Trophoblast cell (in vitro differentiated cells and primary cell): ENCODE data around the gene LRP4.
A peak's percentile ranks its signal among the peaks of the same experiment; 100 is the strongest.

Source experiments
- DNase-seq, 2 donors: peaks; one replicate each; pipeline ENCODE4 v3.0.0-alpha.2; 2016
- H2AFZ ChIP-seq: 2 replicates; pipeline ENCODE4 v1.6.1; 2013; ENCODE audit warnings: low read length, moderate library complexity, mild to moderate bottlenecking; ENCODE audit not compliant: insufficient read depth, poor library complexity
- H2AK5ac ChIP-seq: 2 replicates; pipeline ENCODE4 v1.6.1; 2013; ENCODE audit warnings: mild to moderate bottlenecking, low read length
- H2BK120ac ChIP-seq: 2 replicates; pipeline ENCODE4 v1.6.1; 2013; ENCODE audit warnings: low read length, mild to moderate bottlenecking, moderate library complexity; ENCODE audit not compliant: insufficient read depth, poor library complexity
- H2BK12ac ChIP-seq: 2 replicates; pipeline ENCODE4 v1.6.1; 2013; ENCODE audit warnings: mild to moderate bottlenecking, low read length, moderate library complexity
- H2BK5ac ChIP-seq: 2 replicates; pipeline ENCODE4 v1.6.1; 2013; ENCODE audit warnings: low read length, low read depth, moderate library complexity, mild to moderate bottlenecking; ENCODE audit not compliant: poor library complexity
- H3K14ac ChIP-seq: 2 replicates; pipeline ENCODE4 v1.6.1; 2013; ENCODE audit warnings: mild to moderate bottlenecking, low read length
- H3K18ac ChIP-seq: 2 replicates; pipeline ENCODE4 v1.6.1; 2013; ENCODE audit warnings: mild to moderate bottlenecking, low read length
- H3K23ac ChIP-seq: 2 replicates; pipeline ENCODE4 v1.6.1; 2013; ENCODE audit warnings: low read length
- H3K27ac ChIP-seq: 2 replicates; pipeline ENCODE4 v1.5.1; 2013; ENCODE audit warnings: low read depth, mild to moderate bottlenecking, inconsistent platforms, low read length, moderate library complexity
- H3K27me3 ChIP-seq: 2 replicates; pipeline ENCODE4 v1.6.1; 2013; ENCODE audit warnings: inconsistent platforms, mild to moderate bottlenecking, low read length, moderate library complexity; ENCODE audit not compliant: insufficient read depth
- H3K36me3 ChIP-seq, 2 experiments: 1 replicate in 1 of 2; 2 replicates in 1 of 2; pipeline ENCODE4 v1.6.1; 2013; ENCODE audit warnings: low read length in 2 of 2, mild to moderate bottlenecking in 2 of 2, moderate library complexity in 1 of 2; ENCODE audit not compliant: insufficient read depth in 2 of 2, control insufficient read depth in 1 of 2
- H3K4ac ChIP-seq: 2 replicates; pipeline ENCODE4 v1.6.1; 2013; ENCODE audit warnings: low read depth, mild to moderate bottlenecking, low read length, moderate library complexity
- H3K4me1 ChIP-seq, 2 experiments: 1 replicate in 1 of 2; 2 replicates in 1 of 2; pipeline ENCODE4 v1.6.1; 2013; ENCODE audit warnings: low read length in 2 of 2, mild to moderate bottlenecking in 2 of 2, moderate library complexity in 1 of 2; ENCODE audit not compliant: insufficient read depth in 2 of 2, control insufficient read depth in 1 of 2
- H3K4me2 ChIP-seq: 2 replicates; pipeline ENCODE4 v1.6.1; 2013; ENCODE audit warnings: inconsistent platforms, mild to moderate bottlenecking, low read length, moderate library complexity
- H3K4me3 ChIP-seq: 2 replicates; pipeline ENCODE4 v1.5.1; 2013; ENCODE audit warnings: mild to moderate bottlenecking, low read depth, low read length, inconsistent platforms
- H3K79me1 ChIP-seq: one replicate; pipeline ENCODE4 v1.6.1; 2013; ENCODE audit warnings: low read length
- H3K79me2 ChIP-seq: 2 replicates; pipeline ENCODE4 v1.6.1; 2013; ENCODE audit warnings: low read length, mild to moderate bottlenecking; ENCODE audit not compliant: control insufficient read depth, insufficient read depth, poor library complexity
- H3K9ac ChIP-seq: 2 replicates; pipeline ENCODE4 v1.6.1; 2013; ENCODE audit warnings: mild to moderate bottlenecking, low read length
- H3K9me3 ChIP-seq: 2 replicates; pipeline ENCODE4 v1.6.1; 2013; ENCODE audit warnings: low read depth, mild to moderate bottlenecking, control low read depth, inconsistent platforms, low read length; ENCODE audit not compliant: insufficient read depth
- H4K12ac ChIP-seq: 2 replicates; pipeline ENCODE4 v1.6.1; 2013; ENCODE audit warnings: low read depth, mild to moderate bottlenecking, low read length, moderate library complexity
- H4K8ac ChIP-seq: 2 replicates; pipeline ENCODE4 v1.6.1; 2013; ENCODE audit warnings: low read depth, mild to moderate bottlenecking, low read length, moderate library complexity
- H4K91ac ChIP-seq: one replicate; pipeline ENCODE4 v1.6.1; 2013; ENCODE audit warnings: low read depth, mild to moderate bottlenecking, low read length, moderate library complexity
- WGBS: extraction: QIAGEN DNeasy Blood & Tissue Kit; methylation state at CpG from one replicate; pipeline ENCODE4 v1.1.7; 2013; ENCODE audit warnings: missing lambda C conversion rate; ENCODE audit not compliant: insufficient read length, insufficient coverage; ENCODE audit errors: extremely low coverage; 5-methylcytosine and 5-hydroxymethylcytosine counted together

Gene LRP4

DNA sequence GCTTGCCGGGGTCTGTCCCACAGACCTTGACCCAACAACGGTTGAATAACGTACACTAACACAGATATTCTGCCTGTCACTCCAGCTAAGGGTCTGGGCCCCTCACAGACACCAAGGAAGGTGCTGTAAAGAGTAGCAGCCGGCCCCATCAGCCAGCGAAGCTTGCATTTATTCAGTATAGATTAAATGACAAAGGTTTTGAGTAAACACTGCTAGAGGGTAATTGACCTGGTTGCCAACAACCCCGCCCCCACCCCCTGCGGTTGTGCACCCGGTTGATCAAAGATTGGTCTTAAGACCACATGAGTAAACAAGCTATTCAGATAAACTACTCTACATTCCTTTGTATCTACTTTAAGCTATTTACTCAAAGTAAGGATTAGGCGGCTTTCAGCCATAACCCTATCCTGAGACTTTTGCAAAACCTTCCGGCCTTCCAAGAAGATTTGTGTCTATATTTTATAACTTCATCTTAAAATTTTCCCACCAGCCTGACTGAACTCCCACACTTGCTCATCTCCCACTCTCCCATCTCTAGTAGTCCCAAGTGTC, 67.4 kb downstream of the LRP4 start:
- H3K4me2 ChIP-seq: no peak overlapping the region
- H2BK120ac ChIP-seq: no peak overlapping the region
- no peak overlapping the region for H3K4ac ChIP-seq
- H3K27me3 ChIP-seq: no peaks in the 10 kb centered on the region
- no peaks in the 10 kb centered on the region for H3K4me1 ChIP-seq
- no peaks in the 10 kb centered on the region for H3K36me3 ChIP-seq
- no peak overlapping the region for H2AFZ ChIP-seq
- H2BK12ac ChIP-seq: no peak overlapping the region
- no peak overlapping the region for H2AK5ac ChIP-seq
- no peak overlapping the region for H2BK5ac ChIP-seq
- H4K8ac ChIP-seq: no peak overlapping the region
- WGBS: no CpG with 5 or more reads among the region's 10 CpGs
- H3K79me1 ChIP-seq: peaks cover 1% of the 10 kb centered on the region
- no peak overlapping the region for H4K91ac ChIP-seq
- H3K18ac ChIP-seq: no peak overlapping the region
- DNase-seq: no peak
- H3K23ac ChIP-seq: no peak overlapping the region
- no peak overlapping the region for H4K12ac ChIP-seq
- H3K27ac ChIP-seq: no peak overlapping the region
- no peaks in the 10 kb centered on the region for H3K9me3 ChIP-seq
- H3K4me3 ChIP-seq: no peak overlapping the region
- H3K9ac ChIP-seq: no peak overlapping the region
- H3K14ac ChIP-seq: no peak overlapping the region
- H3K79me2 ChIP-seq: peaks cover 1% of the 10 kb centered on the region

DNA sequence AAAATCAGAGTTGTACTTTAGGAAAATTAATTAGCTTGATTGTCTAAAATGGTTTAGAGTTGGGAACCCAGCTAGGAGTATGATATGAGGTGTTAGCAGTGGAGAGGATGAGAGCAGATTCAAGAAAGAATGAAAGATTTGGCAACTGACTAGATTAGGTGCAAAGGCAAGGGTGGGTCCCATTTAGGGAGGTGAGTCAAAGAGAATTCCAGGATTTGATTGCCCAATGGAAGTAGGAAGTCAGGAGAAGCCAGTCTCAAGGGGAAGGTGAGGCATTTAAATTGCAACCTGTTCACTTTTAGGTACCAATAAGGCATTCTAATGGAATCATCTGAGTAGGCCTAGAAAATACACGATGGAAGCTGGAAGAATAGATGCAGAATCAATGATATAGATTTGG, 68.7 kb downstream of the LRP4 start:
- H3K9me3 ChIP-seq: no peaks in the 10 kb centered on the region
- no peak overlapping the region for H3K4me3 ChIP-seq
- H3K4ac ChIP-seq: no peak overlapping the region
- H3K23ac ChIP-seq: no peak overlapping the region
- no peak overlapping the region for H4K12ac ChIP-seq
- H2AK5ac ChIP-seq: no peak overlapping the region
- H3K27me3 ChIP-seq: no peaks in the 10 kb centered on the region
- H3K27ac ChIP-seq: no peak overlapping the region
- no peak overlapping the region for H2AFZ ChIP-seq
- no peak overlapping the region for H3K18ac ChIP-seq
- peaks cover 6% of the 10 kb centered on the region for H3K79me1 ChIP-seq
- H3K9ac ChIP-seq: no peak overlapping the region
- H2BK12ac ChIP-seq: no peak overlapping the region
- H2BK5ac ChIP-seq: no peak overlapping the region
- H3K14ac ChIP-seq: no peak overlapping the region
- WGBS: no CpG with 5 or more reads among the region's 1 CpG
- no peak overlapping the region for H4K91ac ChIP-seq
- no peak overlapping the region for H3K4me2 ChIP-seq
- H3K36me3 ChIP-seq: no peaks in the 10 kb centered on the region
- H2BK120ac ChIP-seq: no peak overlapping the region
- H3K79me2 ChIP-seq: peaks cover 7% of the 10 kb centered on the region
- DNase-seq: no peak
- H4K8ac ChIP-seq: no peak overlapping the region
- H3K4me1 ChIP-seq: peaks cover 0 to 1% of the 10 kb centered on the region in 2 experiments

DNA sequence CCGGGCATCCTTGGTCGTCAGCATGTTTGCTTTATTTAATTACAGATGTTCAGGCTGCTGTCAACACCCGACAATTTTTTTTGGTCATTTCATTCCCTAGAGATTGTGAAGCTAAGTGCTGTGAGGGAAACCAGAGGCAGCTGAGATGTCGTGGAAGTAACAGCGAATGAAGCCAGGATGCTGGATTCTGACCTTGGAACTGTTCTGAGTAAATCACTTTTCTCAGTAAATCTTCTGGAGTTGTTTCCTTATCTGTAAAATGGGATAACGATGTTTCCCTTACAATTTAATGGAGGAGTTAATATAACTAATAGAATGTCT, 71.9 kb downstream of the LRP4 start:
- Histone ChIP-seq H2BK5ac (no peak overlapping the region), H3K79me2 (peaks cover 12% of the 10 kb centered on the region), H3K18ac (no peak overlapping the region), H2AFZ (peak overlapping the region; percentile 26), H2BK120ac (no peak overlapping the region), H4K91ac (no peak overlapping the region), H3K9ac (no peak overlapping the region), H3K79me1 (peaks cover 6% of the 10 kb centered on the region), H3K23ac (no peak overlapping the region), H3K36me3 (no peaks in the 10 kb centered on the region), H3K27me3 (no peaks in the 10 kb centered on the region), H3K4me2 (peak overlapping the region; percentile 76), H3K4me1 (peaks cover 0 to 3% of the 10 kb centered on the region in 2 experiments), H2BK12ac (no peak overlapping the region), H4K8ac (peak overlapping the region; percentile 26), H3K14ac (no peak overlapping the region), H2AK5ac (no peak overlapping the region), H3K9me3 (no peaks in the 10 kb centered on the region), H3K4ac (no peak overlapping the region), H3K27ac (no peak overlapping the region), H4K12ac (no peak overlapping the region), H3K4me3 (peak overlapping the region; percentile 43)
- DNase-seq: no peak
- no CpG with 5 or more reads among the region's 6 CpGs for WGBS

DNA sequence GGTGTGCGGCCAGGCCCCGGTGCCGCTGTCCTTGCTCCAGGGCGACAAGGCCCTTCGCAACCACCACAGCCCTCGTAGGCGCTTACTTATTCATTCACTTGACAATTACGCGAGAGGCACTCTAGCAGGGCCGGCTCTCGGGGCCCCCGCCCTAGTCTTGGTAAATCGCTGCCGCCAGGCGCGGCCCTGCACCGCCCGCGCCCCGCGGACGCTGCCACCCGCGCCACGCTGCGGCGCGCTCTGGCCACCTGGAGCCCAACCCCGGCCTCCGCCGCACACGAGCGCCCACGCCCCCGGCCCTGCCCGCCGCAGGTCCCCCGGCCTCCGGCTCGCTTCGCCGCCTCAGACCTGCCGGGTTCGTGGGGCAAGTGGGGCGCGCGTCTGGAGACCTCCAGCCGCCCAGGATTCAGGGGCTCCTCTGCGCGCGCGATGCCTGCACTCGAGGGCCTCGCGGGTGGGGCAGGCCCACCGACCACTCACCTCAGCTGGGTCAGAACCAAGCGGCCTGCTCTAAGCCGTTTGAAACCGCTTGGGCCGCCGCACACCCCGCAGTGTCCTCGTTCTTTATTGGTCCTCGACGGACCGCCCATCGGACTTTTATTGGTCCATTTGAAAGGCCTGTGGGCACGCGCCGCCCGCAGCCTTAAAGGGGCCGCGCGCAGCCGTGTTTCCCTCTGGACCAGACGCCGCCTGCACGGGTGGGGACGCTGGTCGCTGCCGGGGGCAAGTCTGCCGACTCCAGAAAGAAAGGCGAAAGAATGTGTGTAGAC, 72.4 kb downstream of the LRP4 start, which contains the start of gene CKAP5:
Gene CKAP5, minus strand, starts transcription at position 541 of the 770 bp plus-strand sequence. CDS start 25,049 bp downstream, outside the sequence.
- Histone ChIP-seq H2AK5ac (peak within 1 kb of the TSS; percentile 1), H3K79me2 (peaks cover 12% of the 10 kb centered on the region), H4K8ac (peak within 1 kb of the TSS; percentile 91), H3K14ac (peak within 1 kb of the TSS; percentile 91), H3K27ac (peak within 1 kb of the TSS; percentile 66), H3K4me2 (peak within 1 kb of the TSS; percentile 81), H2BK5ac (peak within 1 kb of the TSS; percentile 80), H3K9ac (peak within 1 kb of the TSS; percentile 95), H2BK12ac (no peak within 1 kb of the TSS), H2AFZ (peak within 1 kb of the TSS; percentile 80), H3K79me1 (peaks cover 6% of the 10 kb centered on the region), H2BK120ac (peak within 1 kb of the TSS; percentile 78), H3K27me3 (no peaks in the 10 kb centered on the region), H3K23ac (no peak within 1 kb of the TSS), H3K4me1 (peaks cover 0 to 3% of the 10 kb centered on the region in 2 experiments), H3K9me3 (no peaks in the 10 kb centered on the region), H3K18ac (peak within 1 kb of the TSS; percentile 87), H3K4me3 (peak within 1 kb of the TSS; percentile 91), H3K36me3 (no peaks in the 10 kb centered on the region), H4K12ac (peak within 1 kb of the TSS; percentile 64), H3K4ac (peak within 1 kb of the TSS; percentile 87), H4K91ac (peak within 1 kb of the TSS; percentile 88)
- DNase-seq: peak; percentile 87 to 93
- no CpG with 5 or more reads among the region's 83 CpGs for WGBS
